IMR-90 (cell line): ENCODE results near the gene RUBCN. TPM values are rescaled to one million over a fixed set of nuclear protein-coding genes. Genes with fewer than 3 reads are reported as not detected.

Experiments used
- ATAC-seq: fragments of 200-7000 bp; cut with Tn5 transposase; 2 replicates; pipeline ENCODE4 v1.9.1; 2020; ENCODE audit warnings: low read depth, mild to moderate bottlenecking, moderate library complexity
- BruUV-seq: library from RNA; stranded (reverse); fragments of 400-500 nt; replicated peaks from 2 replicates; lab custom pipeline; 2021; lab: Mats Ljungman, UMichigan
- CTCF ChIA-PET: fragments of 300-600 bp; formaldehyde crosslinking; extraction: SDS; loops from one replicate; lab custom pipeline; 2021; ENCODE audit warnings: antibody characterized with exemption; lab: Yijun Ruan, JAX
- POLR2A ChIA-PET: fragments of 300-600 bp; sonication (Branson Sonifier 250); formaldehyde crosslinking; loops from one replicate; lab custom pipeline; 2022; ENCODE audit warnings: antibody characterized with exemption; ENCODE audit not compliant: unreplicated experiment; lab: Charles Lee
- DNase-seq: peaks from one replicate; pipeline ENCODE4 v3.0.0; 2013
- H2AFZ ChIP-seq: replicated peaks from 2 replicates; pipeline ENCODE3; 2013; ENCODE audit warnings: low read length, mild to moderate bottlenecking; ENCODE audit not compliant: poor library complexity
- H2AK5ac ChIP-seq: 2 replicates; pipeline ENCODE4 v1.6.1; 2013; ENCODE audit warnings: low read depth, low read length, inconsistent platforms
- H2AK9ac ChIP-seq: replicated peaks from 2 replicates; pipeline ENCODE3; 2013; ENCODE audit warnings: mild to moderate bottlenecking, low read depth, low read length, moderate library complexity; ENCODE audit not compliant: poor library complexity
- H2BK120ac ChIP-seq: 2 replicates; pipeline ENCODE4 v1.6.1; 2013; ENCODE audit warnings: low read depth, low read length, inconsistent platforms
- H2BK15ac ChIP-seq: 3 replicates; pipeline ENCODE4 v1.6.1; 2013; ENCODE audit warnings: low read depth, low read length, inconsistent platforms
- H2BK20ac ChIP-seq: 2 replicates; pipeline ENCODE4 v1.6.1; 2013; ENCODE audit warnings: low read depth, mild to moderate bottlenecking, inconsistent platforms, low read length, moderate library complexity
- H2BK5ac ChIP-seq: 2 replicates; pipeline ENCODE4 v1.6.1; 2013; ENCODE audit warnings: mild to moderate bottlenecking, low read depth, low read length, inconsistent platforms; ENCODE audit not compliant: poor library complexity, severe bottlenecking
- H3K14ac ChIP-seq: replicated peaks from 2 replicates; pipeline ENCODE4 v1.6.1; 2013; ENCODE audit warnings: low read depth, low read length, inconsistent platforms
- H3K18ac ChIP-seq: 2 replicates; pipeline ENCODE4 v1.6.1; 2013; ENCODE audit warnings: low read depth, low read length, control low read depth
- H3K23ac ChIP-seq: 2 replicates; pipeline ENCODE4 v1.6.1; 2013; ENCODE audit warnings: low read depth, low read length, inconsistent platforms
- H3K27ac ChIP-seq: 2 replicates; pipeline ENCODE4 v1.5.1; 2013; ENCODE audit warnings: mild to moderate bottlenecking, control low read depth, low read length; ENCODE audit not compliant: insufficient read depth
- H3K27me3 ChIP-seq: 2 replicates; pipeline ENCODE4 v1.6.1; 2013; ENCODE audit warnings: low read length; ENCODE audit not compliant: control insufficient read depth, insufficient read depth
- H3K36me3 ChIP-seq: 2 replicates; pipeline ENCODE4 v1.6.1; 2013; ENCODE audit warnings: low read length, mixed read lengths; ENCODE audit not compliant: control insufficient read depth, insufficient read depth
- H3K4ac ChIP-seq: 2 replicates; pipeline ENCODE4 v1.6.1; 2013; ENCODE audit warnings: low read depth, low read length, inconsistent platforms
- H3K4me1 ChIP-seq: 2 replicates; pipeline ENCODE4 v1.6.1; 2013; ENCODE audit warnings: low read length, mixed read lengths; ENCODE audit not compliant: control insufficient read depth, insufficient read depth
- H3K4me2 ChIP-seq: 2 replicates; pipeline ENCODE4 v1.6.1; 2013; ENCODE audit warnings: low read depth, mild to moderate bottlenecking, control low read depth, low read length, moderate library complexity
- H3K4me3 ChIP-seq: 2 replicates; pipeline ENCODE4 v1.5.1; 2013; ENCODE audit warnings: low read depth, mild to moderate bottlenecking, control low read depth, low read length, moderate library complexity; ENCODE audit not compliant: insufficient read depth
- H3K56ac ChIP-seq: 2 replicates; pipeline ENCODE4 v1.6.1; 2013; ENCODE audit warnings: low read length, inconsistent platforms; ENCODE audit not compliant: insufficient read depth; ENCODE audit errors: extremely low read depth
- H3K79me1 ChIP-seq, 2 experiments: 2 replicates each; pipeline ENCODE4 v1.6.1; 2013; ENCODE audit warnings: low read length in 2 of 2, inconsistent platforms in 1 of 2, low read depth in 1 of 2
- H3K9ac ChIP-seq: 2 replicates; pipeline ENCODE4 v1.6.1; 2013; ENCODE audit warnings: low read depth, low read length, control low read depth
- H3K9me1 ChIP-seq: 2 replicates; pipeline ENCODE4 v1.6.1; 2013; ENCODE audit warnings: low read length, inconsistent platforms; ENCODE audit not compliant: insufficient read depth
- H3K9me3 ChIP-seq: 2 replicates; pipeline ENCODE4 v1.6.1; 2013; ENCODE audit warnings: low read length; ENCODE audit not compliant: control insufficient read depth, insufficient read depth
- H4K20me1 ChIP-seq: 2 replicates; pipeline ENCODE4 v1.6.1; 2013; ENCODE audit warnings: low read length, inconsistent platforms; ENCODE audit not compliant: insufficient read depth
- H4K5ac ChIP-seq: 2 replicates; pipeline ENCODE4 v1.6.1; 2013; ENCODE audit warnings: mild to moderate bottlenecking, low read depth, low read length, control low read depth
- H4K8ac ChIP-seq, 2 experiments: 2 replicates each; pipeline ENCODE4 v1.6.1; 2013; ENCODE audit warnings: low read depth in 2 of 2, low read length in 2 of 2, control low read depth in 1 of 2, inconsistent platforms in 1 of 2
- H4K91ac ChIP-seq: 2 replicates; pipeline ENCODE4 v1.6.1; 2013; ENCODE audit warnings: low read depth, low read length, inconsistent platforms; ENCODE audit not compliant: insufficient read depth
- NFE2L2 ChIP-seq: fragments of 150-350 bp; IDR thresholded peaks from 2 replicates; pipeline ENCODE4 v1.6.1; 2016; ENCODE audit warnings: low read depth, mild to moderate bottlenecking, low read length
- SMC3 ChIP-seq: fragments of 150-350 bp; IDR thresholded peaks from 2 replicates; pipeline ENCODE4 v1.6.1; 2016; ENCODE audit warnings: low read depth, mild to moderate bottlenecking, antibody characterized with exemption, low read length, moderate library complexity
- whole genome bisulfite sequencing, 2 experiments: methylation state at CpG; one replicate each; pipeline versions ENCODE4 v1.1.5 to v1.1.7; 2013; ENCODE audit warnings: missing lambda C conversion rate in 2 of 2; ENCODE audit not compliant: insufficient read length in 1 of 2; ENCODE audit errors: extremely low coverage in 2 of 2; 5-methylcytosine and 5-hydroxymethylcytosine counted together
- dilution Hi-C: fragments of 300-500 bp; cut with HindIII; formaldehyde crosslinking; loops from one replicate; pipeline ENCODE4 v1.14.3; 2018; ENCODE audit warnings: low sequenced_read_pairs; ENCODE audit not compliant: unreplicated experiment
- in situ Hi-C: fragments of 300-500 bp; cut with MboI; formaldehyde crosslinking; loops from 3 replicates; pipeline ENCODE4 v1.14.3; 2019; ENCODE audit warnings: low sequenced_read_pairs, inconsistent platforms, mixed read lengths
- intact Hi-C: fragments of 100-400 bp; cut with micrococcal nuclease; formaldehyde crosslinking; loops from 2 replicates; pipeline ENCODE4 v1.10.0; 2022
- polyA plus RNA-seq, 3 experiments: library from polyadenylated mRNA; depleted of rRNA; stranded (reverse); fragments of >200 nt; gene quantifications; 2 replicates each; pipeline ENCODE4 v1.2.3, GENCODE V29; 2012; ENCODE audit warnings: low replicate concordance in 1 of 3
- total RNA-seq: library from RNA; depleted of rRNA; stranded (reverse); fragments of >200 nt; gene quantifications from 2 replicates; pipeline ENCODE4 v1.2.3, GENCODE V29; 2012

Gene RUBCN
- total and polyA plus RNA-seq, 2 of the 4 experiments (the other 2 are of a cell fraction) = 10.8 to 12.6 TPM

DNA sequence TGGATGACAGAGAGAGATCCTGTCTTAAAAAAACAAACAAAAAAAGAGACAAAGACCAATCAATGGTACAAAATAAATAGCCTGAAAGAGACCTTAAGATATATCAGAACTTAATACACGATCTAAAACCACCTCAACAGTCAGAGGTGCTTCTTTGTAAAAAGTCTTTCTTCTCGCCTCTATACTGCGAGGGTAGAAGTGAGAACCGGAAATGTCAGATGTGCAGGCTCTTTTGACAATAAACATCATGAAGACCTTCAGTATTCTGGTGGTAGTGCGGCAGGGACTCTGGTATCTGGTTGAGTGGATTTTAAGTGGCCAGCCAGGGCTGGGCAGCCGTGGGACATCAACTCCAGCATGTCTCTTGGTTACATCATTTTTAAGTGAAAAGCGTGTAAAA is 30.0 kb downstream of the RUBCN start:
- BruUV-seq = no TSS peak
- Histone ChIP-seq H2AFZ (no peak overlapping the region), H3K9ac (no peak overlapping the region), H3K9me1 (peaks cover 10% of the 10 kb centered on the region), H3K23ac (no peak overlapping the region), H3K9me3 (no peaks in the 10 kb centered on the region), H3K27me3 (no peaks in the 10 kb centered on the region), H2BK20ac (no peak overlapping the region), H4K8ac (no peak overlapping the region), H3K4me2 (no peak overlapping the region), H3K4me1 (no peaks in the 10 kb centered on the region), H3K36me3 (peaks cover 15% of the 10 kb centered on the region), H3K18ac (no peak overlapping the region), H3K27ac (no peak overlapping the region), H2BK120ac (0 out of 2 replicates have a peak overlapping the region, but pooled peaks have one; percentile 60), H3K79me1 (peaks cover 8 to 34% of the 10 kb centered on the region in 2 experiments; a peak in 2 of 4 replicates), H3K4ac (no peak overlapping the region), H4K5ac (no peak overlapping the region), H2BK15ac (no peak overlapping the region), H2AK5ac (no peak overlapping the region), H2AK9ac (no peak overlapping the region), H3K56ac (no peak overlapping the region), H2BK5ac (no peak overlapping the region), H4K20me1 (no peaks in the 10 kb centered on the region), H3K4me3 (no peak overlapping the region), H4K91ac (no peak overlapping the region), H3K14ac (no peak overlapping the region)
- DNase-seq = no peak
- dilution Hi-C loops = no loop called here
- WGBS, 2 experiments = 96% methylated on average over 6 of the region's 7 CpGs; no CpG with 5 or more reads in 1 of the 2 experiments
- CTCF ChIA-PET = no interaction called here
- intact Hi-C loops = no loop called here
- POLR2A ChIA-PET = no interaction called here
- ATAC-seq = no peak
- in situ Hi-C loops = no loop called here
- TF ChIP-seq SMC3 (no peak), NFE2L2 (no peak)
